WTC11 (cell line): ENCODE measurements around the gene CHST15. TPM values are rescaled to one million over a fixed set of nuclear protein-coding genes. Genes with fewer than 3 reads are reported as not detected.

Experiments
- ATAC-seq: fragments of 200-7000 bp; cut with Tn5 transposase; 2 replicates; pipeline ENCODE4 v1.10.0; 2021; ENCODE audit warnings: mild to moderate bottlenecking, moderate library complexity
- CTCF ChIA-PET: fragments of 300-600 bp; sonication (Branson Sonifier 250); formaldehyde crosslinking; loops from one replicate; lab custom pipeline; 2021; ENCODE audit warnings: antibody characterized with exemption; lab: Charles Lee
- POLR2A ChIA-PET: fragments of 350-600 bp; sonication (Branson Sonifier 250); formaldehyde crosslinking; loops from one replicate; lab custom pipeline; 2021; ENCODE audit warnings: antibody characterized with exemption; lab: Charles Lee
- DNase-seq: peaks from one replicate; pipeline ENCODE4 v3.0.0; 2021; ENCODE audit warnings: low spot score
- H3K27ac Mint-ChIP-seq: 2 replicates; pipeline ENCODE4 v1.8.0; 2021; ENCODE audit warnings: mixed read lengths
- H3K27me3 Mint-ChIP-seq: 2 replicates; pipeline ENCODE4 v1.8.0; 2021; ENCODE audit warnings: low read depth, mild to moderate bottlenecking, moderate library complexity, mixed read lengths
- H3K36me3 Mint-ChIP-seq: 2 replicates; pipeline ENCODE4 v1.8.0; 2021; ENCODE audit warnings: mixed read lengths
- H3K4me1 Mint-ChIP-seq: 2 replicates; pipeline ENCODE4 v1.8.0; 2022; ENCODE audit warnings: mixed read lengths
- H3K4me3 Mint-ChIP-seq: 2 replicates; pipeline ENCODE4 v1.8.0; 2021; ENCODE audit warnings: mild to moderate bottlenecking, moderate library complexity, mixed read lengths
- H3K9me3 Mint-ChIP-seq: 2 replicates; pipeline ENCODE4 v1.8.0; 2021; ENCODE audit warnings: mixed read lengths
- AFF4 ChIP-seq: sonication (generic); formaldehyde crosslinking; IDR thresholded peaks from 2 replicates; pipeline ENCODE4 v1.8.1; 2023; ENCODE audit warnings: mild to moderate bottlenecking, missing genetic modification reagents, borderline replicate concordance
- ATF3 ChIP-seq: sonication (generic); formaldehyde crosslinking; conservative IDR thresholded peaks from 2 replicates; pipeline ENCODE4 v1.8.1; 2022; ENCODE audit warnings: mild to moderate bottlenecking, missing genetic modification reagents
- ERG ChIP-seq: fragments of 250-450 bp; sonication (Bioruptor Pico); IDR thresholded peaks from 2 replicates; pipeline ENCODE4 v1.8.0; 2021; ENCODE audit warnings: mild to moderate bottlenecking
- ETV6 ChIP-seq: sonication (generic); formaldehyde crosslinking; IDR thresholded peaks from 2 replicates; pipeline ENCODE4 v1.8.1; 2022; ENCODE audit warnings: mild to moderate bottlenecking, missing genetic modification reagents
- GABPB1 ChIP-seq: sonication (generic); formaldehyde crosslinking; IDR thresholded peaks from 2 replicates; pipeline ENCODE4 v1.8.1; 2023; ENCODE audit warnings: mild to moderate bottlenecking, missing genetic modification reagents
- GRHL2 ChIP-seq: fragments of 250-450 bp; sonication (Bioruptor Pico); IDR thresholded peaks from 2 replicates; pipeline ENCODE4 v1.8.0; 2022; ENCODE audit warnings: mild to moderate bottlenecking, moderate library complexity; ENCODE audit not compliant: insufficient replicate concordance, severe bottlenecking
- JUN ChIP-seq: sonication (generic); formaldehyde crosslinking; IDR thresholded peaks from 2 replicates; pipeline ENCODE4 v1.8.0; 2023; ENCODE audit warnings: mild to moderate bottlenecking, missing genetic modification reagents
- MAX ChIP-seq: sonication (generic); formaldehyde crosslinking; IDR thresholded peaks from 2 replicates; pipeline ENCODE4 v1.8.0; 2022; ENCODE audit warnings: mild to moderate bottlenecking, missing genetic modification reagents
- MLX ChIP-seq: sonication (generic); formaldehyde crosslinking; IDR thresholded peaks from 2 replicates; pipeline ENCODE4 v1.8.1; 2023; ENCODE audit warnings: mild to moderate bottlenecking, missing genetic modification reagents, moderate library complexity
- MYBL2 ChIP-seq: sonication (generic); formaldehyde crosslinking; IDR thresholded peaks from 2 replicates; pipeline ENCODE4 v1.8.1; 2023; ENCODE audit warnings: mild to moderate bottlenecking, moderate library complexity, missing genetic modification reagents
- OVOL2 ChIP-seq: fragments of 250-450 bp; sonication (Bioruptor Pico); IDR thresholded peaks from 2 replicates; pipeline ENCODE4 v1.9.0; 2021; ENCODE audit warnings: mild to moderate bottlenecking, borderline replicate concordance
- SOX15 ChIP-seq: fragments of 250-450 bp; sonication (Bioruptor Pico); IDR thresholded peaks from 2 replicates; pipeline ENCODE4 v1.9.0; 2021; ENCODE audit warnings: mild to moderate bottlenecking
- USF1 ChIP-seq: sonication (generic); formaldehyde crosslinking; IDR thresholded peaks from 2 replicates; pipeline ENCODE4 v1.8.0; 2022; ENCODE audit warnings: mild to moderate bottlenecking, missing genetic modification reagents
- USF2 ChIP-seq: sonication (generic); formaldehyde crosslinking; IDR thresholded peaks from 2 replicates; pipeline ENCODE4 v1.8.1; 2023; ENCODE audit warnings: mild to moderate bottlenecking, missing genetic modification reagents, moderate library complexity
- ZNF232 ChIP-seq: sonication (generic); formaldehyde crosslinking; IDR thresholded peaks from 2 replicates; pipeline ENCODE4 v1.8.0; 2022; ENCODE audit warnings: mild to moderate bottlenecking, missing genetic modification reagents
- ZNF263 ChIP-seq: sonication (generic); formaldehyde crosslinking; IDR thresholded peaks from 2 replicates; pipeline ENCODE4 v1.8.1; 2022; ENCODE audit warnings: low read depth, mild to moderate bottlenecking, moderate library complexity, missing genetic modification reagents
- total RNA-seq: library from RNA; stranded (reverse); gene quantifications from 3 replicates; pipeline ENCODE4 v1.2.3, GENCODE V29; 2021

The CHST15 gene
- total RNA-seq, 1 experiment from 2014 or later, result 10.7 TPM

GRCh38 chr10:124043310-124044142, 49.9 kb downstream of the CHST15 start:
- DNase-seq (no peak), ATAC-seq (no peak)
- no peak overlapping the region for H3K27ac Mint-ChIP-seq
- TF ChIP-seq GABPB1 (CRISPR knock-in tag), result 0 out of 2 replicates have a peak, but pooled peaks have one; percentile 23
- TF ChIP-seq USF1 (CRISPR knock-in tag), result no peak
- ChIA-PET CTCF (interaction anchor here (1.1 to 1.9 kb wide), 2 partner anchors 47 to 83 kb away, joined by 3 to 6 read pairs; no protein-coding TSS in a partner anchor), POLR2A (no interaction called here)
- H3K27me3 Mint-ChIP-seq, result no peaks in the 10 kb centered on the region; the same call in 1 of the 2 replicates
- peaks cover 21% of the 10 kb centered on the region for H3K4me1 Mint-ChIP-seq
- no peak overlapping the region for H3K4me3 Mint-ChIP-seq
- no peaks in the 10 kb centered on the region for H3K9me3 Mint-ChIP-seq
- peaks cover 5% of the 10 kb centered on the region; the same call in 1 of the 2 replicates for H3K36me3 Mint-ChIP-seq

GRCh38 chr10:124042656-124043309, 50.6 kb downstream of the CHST15 start:
- H3K27ac Mint-ChIP-seq, result no peak overlapping the region; the same call in 1 of the 2 replicates
- DNase-seq, result no peak
- H3K9me3 Mint-ChIP-seq, result no peaks in the 10 kb centered on the region
- no peak for TF ChIP-seq USF2 (CRISPR knock-in tag)
- no peak for TF ChIP-seq MAX (CRISPR knock-in tag)
- no peak for TF ChIP-seq ZNF232
- TF ChIP-seq OVOL2 (CRISPR knock-in tag), result no peak
- TF ChIP-seq SOX15 (CRISPR knock-in tag), result no peak
- no peak for TF ChIP-seq GRHL2 (CRISPR knock-in tag)
- no peak for TF ChIP-seq JUN (CRISPR knock-in tag)
- no peak for TF ChIP-seq MYBL2
- TF ChIP-seq AFF4 (CRISPR knock-in tag), result no peak
- TF ChIP-seq USF1 (CRISPR knock-in tag), result no peak
- no peak for TF ChIP-seq ZNF263 (CRISPR knock-in tag)
- no peak for TF ChIP-seq ETV6
- no peak for TF ChIP-seq ATF3 (CRISPR knock-in tag)
- no peak for TF ChIP-seq MLX
- no peak for TF ChIP-seq ERG
- ChIA-PET POLR2A (no interaction called here), CTCF (interaction anchor here (1.1 to 1.9 kb wide), 2 partner anchors 47 to 84 kb away, joined by 3 to 6 read pairs; no protein-coding TSS in a partner anchor)
- peaks cover 13% of the 10 kb centered on the region for H3K4me1 Mint-ChIP-seq
- no peak for ATAC-seq
- H3K27me3 Mint-ChIP-seq, result no peaks in the 10 kb centered on the region; the same call in 1 of the 2 replicates
- peaks cover 5% of the 10 kb centered on the region; the same call in 1 of the 2 replicates for H3K36me3 Mint-ChIP-seq
- H3K4me3 Mint-ChIP-seq, result no peak overlapping the region
